Colonic mucosa (tissue), 4 donors: ENCODE results near the gene ZDHHC14. TPM values are rescaled to one million over a fixed set of nuclear protein-coding genes. Genes with fewer than 3 reads are reported as not detected.

Source experiments
- DNase-seq: peaks from one replicate; pipeline ENCODE4 v3.0.0-alpha.2; 2020
- H3K27ac ChIP-seq: fragments of 200-600 bp; one replicate; pipeline ENCODE4 v1.8.0; 2021
- H3K27me3 ChIP-seq: fragments of 200-600 bp; one replicate; pipeline ENCODE4 v1.8.0; 2021
- H3K36me3 ChIP-seq: fragments of 200-600 bp; one replicate; pipeline ENCODE4 v1.8.0; 2021
- H3K4me1 ChIP-seq: fragments of 200-600 bp; one replicate; pipeline ENCODE4 v1.8.0; 2021; ENCODE audit warnings: mild to moderate bottlenecking
- H3K4me3 ChIP-seq: fragments of 200-600 bp; one replicate; pipeline ENCODE4 v1.8.0; 2021
- H3K9ac ChIP-seq, 2 donors: one replicate each; pipeline ENCODE4 v1.7.0; 2013; ENCODE audit warnings: control low read depth in 2 of 2, low read depth in 2 of 2, low read length in 2 of 2
- H3K9me3 ChIP-seq: fragments of 200-600 bp; one replicate; pipeline ENCODE4 v1.8.0; 2021
- intact Hi-C: fragments of 100-400 bp; cut with DNase I; formaldehyde crosslinking; loops from one replicate; pipeline ENCODE4 v1.14.1; 2022
- total RNA-seq, 2 donors: library from RNA; stranded (reverse); fragmentation: NEBNext Ultra II Directional in 1 of 2; extraction: Animal tissue kit (Norgen Biotek cat#: 25700) in 1 of 2; gene quantifications; one replicate each; pipeline ENCODE4 v1.2.1, GENCODE V29; 2021
- TF ChIP-seq, protein P1 (sequence below): fragments of 200-600 bp; IDR thresholded peaks from one replicate; pipeline ENCODE4 v1.8.0; 2022; ENCODE audit warnings: antibody characterized with exemption, mild to moderate bottlenecking
- donor health status: healthy.
- donor health status: DM: no; HTN: no; CAD: no.
- donor health status: DM: no; HTN: no; CAD: no.

Gene ZDHHC14
- total RNA-seq, 2 donors from 2014 or later = 8.4 to 11.4 TPM

DNA sequence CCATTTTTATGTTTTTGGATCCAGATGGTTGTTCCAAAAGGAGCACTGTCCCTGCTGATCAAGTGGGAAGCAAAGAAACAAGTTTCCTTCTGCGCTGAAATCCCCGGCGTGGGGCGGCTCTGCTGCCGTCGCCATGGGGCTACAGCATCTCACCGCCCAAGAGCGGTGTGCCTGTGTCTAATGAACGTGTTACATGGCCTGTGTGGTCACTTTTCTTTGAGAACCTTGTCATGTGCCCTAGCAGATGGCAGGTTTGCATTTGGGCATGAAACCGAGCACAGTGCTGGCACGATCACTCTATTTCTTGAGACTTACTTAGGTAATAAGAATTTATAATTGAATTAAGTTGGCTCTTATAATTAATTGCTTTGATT lies 51.9 kb downstream of the ZDHHC14 start:
- Histone ChIP-seq H3K9me3 (no peaks in the 10 kb centered on the region), H3K27me3 (no peaks in the 10 kb centered on the region), H3K9ac (no peak overlapping the region), H3K4me3 (no peak overlapping the region), H3K36me3 (no peaks in the 10 kb centered on the region), H3K27ac (no peak overlapping the region), H3K4me1 (peaks cover 7% of the 10 kb centered on the region)
- DNase-seq = no peak
- TF ChIP-seq, protein P1, sequence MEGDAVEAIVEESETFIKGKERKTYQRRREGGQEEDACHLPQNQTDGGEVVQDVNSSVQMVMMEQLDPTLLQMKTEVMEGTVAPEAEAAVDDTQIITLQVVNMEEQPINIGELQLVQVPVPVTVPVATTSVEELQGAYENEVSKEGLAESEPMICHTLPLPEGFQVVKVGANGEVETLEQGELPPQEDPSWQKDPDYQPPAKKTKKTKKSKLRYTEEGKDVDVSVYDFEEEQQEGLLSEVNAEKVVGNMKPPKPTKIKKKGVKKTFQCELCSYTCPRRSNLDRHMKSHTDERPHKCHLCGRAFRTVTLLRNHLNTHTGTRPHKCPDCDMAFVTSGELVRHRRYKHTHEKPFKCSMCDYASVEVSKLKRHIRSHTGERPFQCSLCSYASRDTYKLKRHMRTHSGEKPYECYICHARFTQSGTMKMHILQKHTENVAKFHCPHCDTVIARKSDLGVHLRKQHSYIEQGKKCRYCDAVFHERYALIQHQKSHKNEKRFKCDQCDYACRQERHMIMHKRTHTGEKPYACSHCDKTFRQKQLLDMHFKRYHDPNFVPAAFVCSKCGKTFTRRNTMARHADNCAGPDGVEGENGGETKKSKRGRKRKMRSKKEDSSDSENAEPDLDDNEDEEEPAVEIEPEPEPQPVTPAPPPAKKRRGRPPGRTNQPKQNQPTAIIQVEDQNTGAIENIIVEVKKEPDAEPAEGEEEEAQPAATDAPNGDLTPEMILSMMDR = no peak
- intact Hi-C loops = no loop called here

DNA sequence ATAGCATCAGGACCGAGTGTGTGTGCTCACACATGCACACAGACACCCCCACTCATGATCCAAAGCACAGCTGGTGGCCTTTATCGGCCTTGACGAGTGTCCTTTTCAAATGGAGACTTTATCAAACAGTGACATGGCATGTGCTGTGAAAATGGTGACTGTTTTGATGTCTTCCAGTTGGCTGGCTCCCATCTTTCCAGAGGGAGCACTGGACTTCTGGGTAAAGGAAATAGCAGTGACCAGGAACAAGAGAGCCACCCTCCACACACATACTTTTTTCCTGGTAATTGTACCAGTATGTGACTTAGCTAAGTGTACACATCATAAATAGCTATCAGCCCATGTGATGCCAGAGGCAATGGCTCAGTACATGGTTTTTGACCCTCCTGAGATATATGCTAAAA lies 52.7 kb downstream of the ZDHHC14 start:
- peak; percentile 32 for DNase-seq

DNA sequence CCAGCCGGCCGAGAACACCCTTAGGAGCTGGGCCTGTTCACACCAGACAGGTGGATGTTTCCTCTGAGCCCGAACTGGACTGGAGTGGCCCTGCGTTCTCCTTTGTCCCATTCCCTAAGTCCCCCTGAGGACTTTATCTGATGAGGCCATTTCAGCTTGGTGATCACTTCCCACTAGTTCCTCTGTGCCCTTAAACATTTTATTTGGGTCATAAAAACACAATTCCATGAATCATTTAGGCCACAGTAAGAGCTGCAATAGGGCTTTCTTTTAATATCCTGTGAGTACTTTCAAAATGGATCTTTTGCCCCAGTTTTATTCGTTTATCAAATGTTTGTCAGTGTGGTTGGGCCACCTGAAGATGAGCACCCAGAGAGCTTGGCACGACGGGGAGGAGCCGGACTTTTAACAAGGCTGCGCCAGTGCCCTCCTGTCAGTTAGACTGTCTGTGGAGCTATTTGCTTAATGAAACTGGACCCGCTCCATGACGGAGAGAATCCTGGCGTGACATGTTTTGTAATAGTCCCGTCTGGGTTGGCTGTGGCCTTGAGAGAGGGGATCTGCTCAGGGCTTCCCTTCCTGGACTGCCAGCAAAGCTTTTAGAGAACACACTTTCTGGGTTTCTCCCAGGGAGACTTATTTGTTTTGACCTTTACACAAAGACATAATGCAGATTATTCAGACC lies 53.5 kb downstream of the ZDHHC14 start:
- intact Hi-C loops = no loop called here
- no peaks in the 10 kb centered on the region for H3K36me3 ChIP-seq
- H3K4me3 ChIP-seq = no peak overlapping the region
- TF ChIP-seq, protein P1 = no peak
- H3K27me3 ChIP-seq = no peaks in the 10 kb centered on the region
- peak overlapping the region in 1 of 2 donors; percentile 62 for H3K9ac ChIP-seq
- peak overlapping the region; percentile 42 for H3K27ac ChIP-seq
- DNase-seq = peak; percentile 56
- peaks cover 7% of the 10 kb centered on the region for H3K4me1 ChIP-seq
- H3K9me3 ChIP-seq = no peaks in the 10 kb centered on the region

More for the DNA sequence above, 52.7 kb downstream of the ZDHHC14 start:
- Histone ChIP-seq H3K9me3 (no peaks in the 10 kb centered on the region), H3K4me3 (no peak overlapping the region), H3K27me3 (no peaks in the 10 kb centered on the region), H3K27ac (no peak overlapping the region), H3K4me1 (peaks cover 7% of the 10 kb centered on the region), H3K36me3 (no peaks in the 10 kb centered on the region), H3K9ac (no peak overlapping the region)
- intact Hi-C loops = no loop called here
- TF ChIP-seq, protein P1 = no peak

GRCh38 chr6:157436219-157436943 lies 55.4 kb downstream of the ZDHHC14 start:
- Histone ChIP-seq H3K36me3 (no peaks in the 10 kb centered on the region), H3K27ac (no peak overlapping the region), H3K27me3 (no peaks in the 10 kb centered on the region), H3K9me3 (no peaks in the 10 kb centered on the region), H3K9ac (no peak overlapping the region), H3K4me3 (no peak overlapping the region), H3K4me1 (peaks cover 7% of the 10 kb centered on the region)
- intact Hi-C loops = no loop called here
- TF ChIP-seq, protein P1 = no peak
- no peak for DNase-seq

GRCh38 chr6:157436944-157437336 lies 56.0 kb downstream of the ZDHHC14 start:
- Histone ChIP-seq H3K27me3 (no peaks in the 10 kb centered on the region), H3K36me3 (no peaks in the 10 kb centered on the region), H3K4me1 (peaks cover 7% of the 10 kb centered on the region), H3K4me3 (no peak overlapping the region), H3K9ac (no peak overlapping the region), H3K9me3 (no peaks in the 10 kb centered on the region), H3K27ac (no peak overlapping the region)
- intact Hi-C loops = no loop called here
- TF ChIP-seq, protein P1 = no peak
- DNase-seq = no peak
